CD14-positive monocyte (primary cell): ENCODE data around the gene FAXDC2. TPM values are rescaled to one million over a fixed set of nuclear protein-coding genes. Genes with fewer than 3 reads are reported as not detected.
A peak's percentile ranks its signal among the peaks of the same experiment; 100 is the strongest.

Source experiments
- DNase-seq, 3 donors: peaks; one replicate each; pipeline ENCODE4 v3.0.0-alpha.2; 2011 to 2022
- H2AFZ ChIP-seq: 2 replicates; pipeline ENCODE4 v1.6.0; 2012; ENCODE audit warnings: mild to moderate bottlenecking, low read depth, low read length, inconsistent platforms; ENCODE audit not compliant: insufficient read depth, poor library complexity, severe bottlenecking
- H3K27ac ChIP-seq, 2 donors: 1 replicate in 1 of 2; 2 replicates in 1 of 2; pipeline ENCODE4 v1.5.1; 2012 to 2013; ENCODE audit warnings: low read length in 2 of 2, control low read depth in 1 of 2, inconsistent platforms in 1 of 2, low read depth in 1 of 2, mild to moderate bottlenecking in 1 of 2
- H3K27me3 ChIP-seq, 2 donors: one replicate each; pipeline versions ENCODE4 v1.6.0 to v1.6.1; 2011 to 2013; ENCODE audit warnings: low read length in 2 of 2; ENCODE audit not compliant: control insufficient read depth in 2 of 2, insufficient read depth in 2 of 2
- H3K36me3 ChIP-seq, 2 donors: replicated peaks in 1 of 2; 1 replicate in 1 of 2; 2 replicates in 1 of 2; pipeline versions ENCODE4 v1.5.1 to v1.6.1; 2012 to 2013; ENCODE audit warnings: low read length in 2 of 2, control low read depth in 1 of 2, inconsistent platforms in 1 of 2, mild to moderate bottlenecking in 1 of 2; ENCODE audit not compliant: insufficient read depth in 2 of 2, control insufficient read depth in 1 of 2
- H3K4me1 ChIP-seq, 2 donors: 1 replicate in 1 of 2; 2 replicates in 1 of 2; pipeline versions ENCODE4 v1.5.1 to v1.6.1; 2012 to 2013; ENCODE audit warnings: low read length in 2 of 2, control low read depth in 1 of 2, inconsistent platforms in 1 of 2, mild to moderate bottlenecking in 1 of 2, moderate library complexity in 1 of 2; ENCODE audit not compliant: insufficient read depth in 2 of 2, control insufficient read depth in 1 of 2
- H3K4me2 ChIP-seq: replicated peaks from 2 replicates; pipeline ENCODE3; 2012; ENCODE audit warnings: low read length, moderate library complexity, mild to moderate bottlenecking; ENCODE audit not compliant: poor library complexity, severe bottlenecking; ENCODE audit errors: extremely low read depth
- H3K4me3 ChIP-seq, 3 experiments: fragments of 200-600 bp in 1 of 3; sonication (generic) in 1 of 3; replicated peaks in 1 of 3; 1 replicate in 2 of 3; 2 replicates in 1 of 3; pipeline ENCODE4 v1.5.1; 2011 to 2013; ENCODE audit warnings: low read length in 3 of 3, mild to moderate bottlenecking in 3 of 3, control low read depth in 2 of 3, low read depth in 2 of 3, inconsistent platforms in 1 of 3, moderate library complexity in 1 of 3
- H3K79me2 ChIP-seq: 2 replicates; pipeline ENCODE4 v1.6.0; 2012; ENCODE audit warnings: mild to moderate bottlenecking, control low read depth, inconsistent platforms, low read length, moderate library complexity; ENCODE audit not compliant: insufficient read depth
- H3K9ac ChIP-seq: 2 replicates; pipeline ENCODE4 v1.6.0; 2017; ENCODE audit warnings: low read length, mild to moderate bottlenecking; ENCODE audit not compliant: insufficient read depth, poor library complexity, severe bottlenecking
- H3K9me3 ChIP-seq, 2 donors: replicated peaks in 1 of 2; 1 replicate in 1 of 2; 2 replicates in 1 of 2; pipeline versions ENCODE4 v1.5.1 to v1.6.1; 2012 to 2013; ENCODE audit warnings: low read length in 2 of 2, control low read depth in 1 of 2; ENCODE audit not compliant: control insufficient read depth in 1 of 2, insufficient read depth in 1 of 2
- H4K20me1 ChIP-seq: 2 replicates; pipeline ENCODE4 v1.6.0; 2012; ENCODE audit warnings: mild to moderate bottlenecking, low read length, control low read depth, moderate library complexity; ENCODE audit not compliant: insufficient read depth
- H3K27ac Mint-ChIP-seq, 7 donors: one replicate each; pipeline ENCODE4 v1.8.0; 2020; ENCODE audit warnings: mild to moderate bottlenecking in 7 of 7, mixed read lengths in 7 of 7, moderate library complexity in 6 of 7, inconsistent platforms in 2 of 7
- H3K27me3 Mint-ChIP-seq, 3 donors: one replicate each; pipeline ENCODE4 v1.8.0; 2021 to 2022; ENCODE audit warnings: low read depth in 3 of 3, mild to moderate bottlenecking in 3 of 3, mixed read lengths in 3 of 3, moderate library complexity in 3 of 3, inconsistent platforms in 1 of 3
- H3K36me3 Mint-ChIP-seq, 2 donors: one replicate each; pipeline ENCODE4 v1.8.0; 2020; ENCODE audit warnings: mixed read lengths in 2 of 2, inconsistent platforms in 1 of 2, mild to moderate bottlenecking in 1 of 2
- H3K4me1 Mint-ChIP-seq: one replicate; pipeline ENCODE4 v1.8.0; 2020; ENCODE audit warnings: mild to moderate bottlenecking, mixed read lengths
- H3K4me3 Mint-ChIP-seq, 2 donors: one replicate each; pipeline ENCODE4 v1.8.0; 2020; ENCODE audit warnings: mild to moderate bottlenecking in 2 of 2, mixed read lengths in 2 of 2, moderate library complexity in 1 of 2
- H3K9me3 Mint-ChIP-seq, 7 donors: one replicate each; pipeline ENCODE4 v1.8.0; 2020 to 2022; ENCODE audit warnings: mixed read lengths in 7 of 7, mild to moderate bottlenecking in 6 of 7, moderate library complexity in 6 of 7, inconsistent platforms in 2 of 7
- CTCF ChIP-seq: fragments of 200-600 bp; IDR thresholded peaks from one replicate; pipeline ENCODE4 v1.8.0; 2022; ENCODE audit warnings: antibody characterized with exemption, mild to moderate bottlenecking
- WGBS: methylation state at CpG from one replicate; pipeline ENCODE4 v1.1.5; 2013; ENCODE audit warnings: missing lambda C conversion rate; ENCODE audit not compliant: insufficient coverage; 5-methylcytosine and 5-hydroxymethylcytosine counted together
- intact Hi-C, 2 donors: fragments of 100-400 bp; cut with micrococcal nuclease; formaldehyde crosslinking; loops; one replicate each; pipeline versions ENCODE4 v1.15.0 to v1.15.1; 2023
- polyA plus RNA-seq, 3 donors: library from polyadenylated mRNA; depleted of rRNA in 1 of 3; unstranded in 2 of 3; stranded (reverse) in 1 of 3; fragments of 300-500 nt in 2 of 3; fragments of >200 nt in 1 of 3; fragmentation: Illumina TruSeq in 2 of 3; gene quantifications; 1 replicate in 2 of 3; 2 replicates in 1 of 3; pipeline ENCODE4 v1.2.3, GENCODE V29; 2012 to 2021

Gene FAXDC2
- polyA plus RNA-seq, 3 donors, result 0.30 to 1.4 (median 0.60) TPM

- Histone ChIP-seq H3K4me1 (peaks cover 18 to 20% of the 10 kb centered on the region in 2 donors), H3K79me2 (peaks cover 100% of the 10 kb centered on the region), H3K9ac (no peak overlapping the region), H4K20me1 (peaks cover 97% of the 10 kb centered on the region), H3K36me3 (peaks cover 3 to 16% of the 10 kb centered on the region in 2 donors), H3K27ac (peak overlapping the region; percentile 25 to 65), H3K4me3 (no peak overlapping the region), H3K4me2 (no peak overlapping the region), H2AFZ (no peak overlapping the region), H3K27me3 (no peaks in the 10 kb centered on the region), H3K9me3 (no peaks in the 10 kb centered on the region)
- Mint-ChIP-seq H3K4me1 (peaks cover 41% of the 10 kb centered on the region), H3K36me3 (peaks cover 7 to 15% of the 10 kb centered on the region in 2 donors), H3K9me3 (no peaks in the 10 kb centered on the region), H3K4me3 (no peak overlapping the region), H3K27ac (peak overlapping the region in 5 of 7 donors; percentile 45 to 90 (median 68)), H3K27me3 (peaks cover 0 to 3% (median 2%) of the 10 kb centered on the region in 3 donors)
- WGBS, result no CpG with 5 or more reads among the region's 3 CpGs
- DNase-seq, result no peak
- TF ChIP-seq CTCF, result no peak
- intact Hi-C loops, result no loop called here
These were observed 77.1 kb downstream of the FAXDC2 start for GRCh38 chr5:154773326-154773725.

GRCh38 chr5:154771383-154771901, 79.0 kb downstream of the FAXDC2 start:
- H4K20me1 ChIP-seq, result peaks cover 98% of the 10 kb centered on the region
- Mint-ChIP-seq H3K36me3 (peaks cover 7 to 15% of the 10 kb centered on the region in 2 donors), H3K27me3 (peaks cover 0 to 3% (median 3%) of the 10 kb centered on the region in 3 donors), H3K4me1 (peaks cover 56% of the 10 kb centered on the region), H3K27ac (peak overlapping the region in 6 of 7 donors; percentile 57 to 95 (median 76)), H3K4me3 (no peak overlapping the region), H3K9me3 (no peaks in the 10 kb centered on the region)
- no peak for DNase-seq
- WGBS, result 85% methylated on average over 8 of the region's 10 CpGs
- H3K27ac ChIP-seq, result peak overlapping the region in 1 of 2 donors; percentile 80
- no peak for TF ChIP-seq CTCF
- H3K9me3 ChIP-seq, result no peaks in the 10 kb centered on the region
- no peak overlapping the region for H2AFZ ChIP-seq
- H3K4me1 ChIP-seq, result peaks cover 32 to 33% of the 10 kb centered on the region in 2 donors
- H3K79me2 ChIP-seq, result peaks cover 100% of the 10 kb centered on the region
- H3K9ac ChIP-seq, result no peak overlapping the region
- H3K4me2 ChIP-seq, result no peak overlapping the region
- H3K4me3 ChIP-seq, result no peak overlapping the region
- intact Hi-C loops, result no loop called here
- H3K27me3 ChIP-seq, result no peaks in the 10 kb centered on the region
- H3K36me3 ChIP-seq, result peaks cover 3 to 16% of the 10 kb centered on the region in 2 donors
